ENCODE data around the gene TRNT1. TPM values are rescaled to one million over a fixed set of nuclear protein-coding genes. Genes with fewer than 3 reads are reported as not detected.

TRNT1 gene
- total and polyA plus RNA-seq, 3 donors from 2014 or later, result 16.8 to 32.4 (median 26.4) TPM

GRCh38 chr3:3196148-3196861 is 69.6 kb downstream of the TRNT1 start:
- intact Hi-C loops (cut with DNase I; ENCODE audit: low total_unique reads), result loop anchor here (10.0 kb wide), 1 partner anchor 1088 kb away; no protein-coding TSS in a partner anchor
- peak; percentile 50 for DNase-seq
- H3K27me3 ChIP-seq, result no peaks in the 10 kb centered on the region
- H3K9me3 ChIP-seq, result no peaks in the 10 kb centered on the region
- 55 to 66% methylated on average over 6 of the region's 6 CpGs for WGBS, 2 donors
- H3K4me3 ChIP-seq, result no peak overlapping the region
- no peak overlapping the region for H3K27ac ChIP-seq
- H3K4me1 ChIP-seq, result no peaks in the 10 kb centered on the region
- no peaks in the 10 kb centered on the region for H3K36me3 ChIP-seq (ENCODE audit: low read depth, missing control alignments)
- no peak for TF ChIP-seq POLR2A (IDR thresholded peaks at IDR 0.05)
- peak; percentile 37 to 58 (median 55) for TF ChIP-seq CTCF (IDR thresholded peaks at IDR 0.05)

Small RNA genes within 50 kb of the gene (small RNA-seq; reads per million reads assigned to genes)
- 0 reads per million in 2 donors for gene RF00416

Other genes starting within 250 kb of the TRNT1 start
- under 1 TPM; 0.43 to 0.87 TPM for gene IL5RA, start 16.6 kb upstream of the TRNT1 start, total RNA-seq
- 1.8 TPM for gene IL5RA, start 16.6 kb upstream of the TRNT1 start, polyA plus RNA-seq (ENCODE audit: insufficient read depth, low read depth, low replicate concordance)
- gene CRBN, start 52.8 kb downstream of the TRNT1 start, total RNA-seq, result 100 to 1,000 TPM; 147 to 180 TPM
- 85.4 TPM for gene CRBN, start 52.8 kb downstream of the TRNT1 start, polyA plus RNA-seq (ENCODE audit: insufficient read depth, low read depth, low replicate concordance)

Data from testis (tissue), 3 donors.